ENCODE measurements around the gene GABRD.

The GABRD gene

DNA sequence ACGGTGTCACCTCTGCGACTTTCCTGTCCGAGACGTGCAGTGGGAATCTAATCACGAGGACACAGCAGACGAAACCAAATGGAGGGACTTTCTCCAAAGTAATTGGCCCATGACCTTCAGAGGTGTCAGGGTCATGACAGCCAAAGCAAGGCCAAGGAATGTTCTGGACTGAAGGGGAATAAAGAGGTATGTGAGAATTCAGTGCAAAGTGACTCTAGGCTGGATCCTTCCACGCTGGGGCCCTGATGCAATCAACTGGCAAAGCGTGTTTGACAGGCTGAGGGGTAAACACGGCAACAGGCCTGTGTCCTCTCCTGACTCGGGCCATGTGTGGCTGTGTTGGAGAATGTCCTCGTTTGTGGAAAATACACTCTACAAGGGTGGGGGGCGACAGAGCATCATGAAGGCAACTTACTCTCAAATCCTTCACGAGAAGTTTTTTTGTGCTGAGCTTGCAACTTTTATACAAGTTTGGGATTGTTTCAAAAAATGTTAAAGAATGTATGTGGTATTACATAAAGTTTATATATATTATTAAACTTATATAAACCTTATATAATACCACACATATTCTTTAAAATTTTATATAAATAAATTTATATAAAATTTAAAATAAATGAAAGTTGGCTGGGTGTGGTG lies 17.3 kb upstream of the GABRD start:
- H3K9me2 ChIP-seq (replicated peaks; ENCODE audit: control insufficient read depth, low read length), result no peaks in the 10 kb centered on the region
- H3K4me3 ChIP-seq (ENCODE audit: low read length), result no peak overlapping the region
- TF ChIP-seq, protein P1, sequence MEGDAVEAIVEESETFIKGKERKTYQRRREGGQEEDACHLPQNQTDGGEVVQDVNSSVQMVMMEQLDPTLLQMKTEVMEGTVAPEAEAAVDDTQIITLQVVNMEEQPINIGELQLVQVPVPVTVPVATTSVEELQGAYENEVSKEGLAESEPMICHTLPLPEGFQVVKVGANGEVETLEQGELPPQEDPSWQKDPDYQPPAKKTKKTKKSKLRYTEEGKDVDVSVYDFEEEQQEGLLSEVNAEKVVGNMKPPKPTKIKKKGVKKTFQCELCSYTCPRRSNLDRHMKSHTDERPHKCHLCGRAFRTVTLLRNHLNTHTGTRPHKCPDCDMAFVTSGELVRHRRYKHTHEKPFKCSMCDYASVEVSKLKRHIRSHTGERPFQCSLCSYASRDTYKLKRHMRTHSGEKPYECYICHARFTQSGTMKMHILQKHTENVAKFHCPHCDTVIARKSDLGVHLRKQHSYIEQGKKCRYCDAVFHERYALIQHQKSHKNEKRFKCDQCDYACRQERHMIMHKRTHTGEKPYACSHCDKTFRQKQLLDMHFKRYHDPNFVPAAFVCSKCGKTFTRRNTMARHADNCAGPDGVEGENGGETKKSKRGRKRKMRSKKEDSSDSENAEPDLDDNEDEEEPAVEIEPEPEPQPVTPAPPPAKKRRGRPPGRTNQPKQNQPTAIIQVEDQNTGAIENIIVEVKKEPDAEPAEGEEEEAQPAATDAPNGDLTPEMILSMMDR (IDR thresholded peaks at IDR 0.05; ENCODE audit: low read depth, low read length, poor library complexity, severe bottlenecking), result no peak
- no peak for TF ChIP-seq EZH2phosphoT487 (IDR thresholded peaks at IDR 0.05; ENCODE audit: borderline replicate concordance, low read length)
- H4K20me1 ChIP-seq (ENCODE audit: control insufficient read depth, insufficient read depth, low read depth, low read length), result no peaks in the 10 kb centered on the region
- no peaks in the 10 kb centered on the region for H3K79me2 ChIP-seq (ENCODE audit: control insufficient read depth, low read length)
- H3K27me3 ChIP-seq (ENCODE audit: control insufficient read depth, low read length), result no peaks in the 10 kb centered on the region
- no peaks in the 10 kb centered on the region for H3F3A ChIP-seq (ENCODE audit: control insufficient read depth, insufficient read depth)
- H3K4me1 ChIP-seq (ENCODE audit: control insufficient read depth, low read length), result no peaks in the 10 kb centered on the region
- no peak overlapping the region for H3K27ac ChIP-seq (ENCODE audit: low read depth, low read length)
- H3K36me3 ChIP-seq (ENCODE audit: control insufficient read depth, low read length), result no peaks in the 10 kb centered on the region
- H3K9me3 ChIP-seq (ENCODE audit: control insufficient read depth, insufficient read depth, low read length), result no peaks in the 10 kb centered on the region
- H3K4me2 ChIP-seq (ENCODE audit: low read length), result no peak overlapping the region

DNA sequence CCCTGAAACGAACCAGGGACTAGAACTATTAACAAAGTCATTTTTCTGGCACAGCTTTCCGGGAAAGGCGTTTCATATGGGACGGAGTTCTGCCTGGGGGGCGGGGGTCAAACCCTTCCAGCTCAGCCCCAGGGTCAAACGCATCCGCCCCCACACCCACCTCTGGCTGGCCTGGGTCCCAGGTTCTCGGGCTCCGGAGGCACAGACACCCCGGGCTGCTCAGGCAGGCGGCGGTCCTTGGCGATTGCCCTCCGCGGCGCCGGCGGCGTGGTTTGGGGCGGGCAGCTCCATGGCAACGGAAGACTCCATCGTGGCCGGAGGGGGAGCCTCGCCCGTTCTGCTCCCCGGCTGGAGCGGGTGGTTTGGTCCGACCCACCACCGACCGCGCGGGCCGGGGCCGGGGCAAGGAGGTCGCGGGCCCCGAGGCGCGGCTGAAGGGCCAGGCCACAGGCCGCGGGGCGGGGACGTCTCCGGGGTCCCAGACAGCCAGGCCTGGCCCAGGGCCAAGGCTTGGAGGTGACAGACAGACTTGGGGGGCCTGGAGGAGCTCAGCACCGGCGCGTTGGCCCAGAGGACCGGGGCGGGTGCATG lies 15.5 kb upstream of the GABRD start, which contains the start of gene CFAP74:
TSS of gene CFAP74 (minus strand) at position 246 of the 591 bp plus-strand sequence. CDS start 12,830 bp downstream, outside the sequence.
- Histone ChIP-seq H3K27ac (ENCODE audit: low read depth, low read length) (no peak within 1 kb of the TSS), H3K9me2 (replicated peaks; ENCODE audit: control insufficient read depth, low read length) (no peaks in the 10 kb centered on the region), H3K27me3 (ENCODE audit: control insufficient read depth, low read length) (no peaks in the 10 kb centered on the region), H3F3A (ENCODE audit: control insufficient read depth, insufficient read depth) (no peaks in the 10 kb centered on the region), H3K4me1 (ENCODE audit: control insufficient read depth, low read length) (no peaks in the 10 kb centered on the region), H4K20me1 (ENCODE audit: control insufficient read depth, insufficient read depth, low read depth, low read length) (no peaks in the 10 kb centered on the region), H3K9me3 (ENCODE audit: control insufficient read depth, insufficient read depth, low read length) (no peaks in the 10 kb centered on the region), H3K4me2 (ENCODE audit: low read length) (no peak within 1 kb of the TSS), H3K4me3 (ENCODE audit: low read length) (no peak within 1 kb of the TSS), H3K79me2 (ENCODE audit: control insufficient read depth, low read length) (no peaks in the 10 kb centered on the region), H3K36me3 (ENCODE audit: control insufficient read depth, low read length) (no peaks in the 10 kb centered on the region)
- TF ChIP-seq EZH2phosphoT487 (IDR thresholded peaks at IDR 0.05; ENCODE audit: borderline replicate concordance, low read length), result no peak
- TF ChIP-seq, protein P1 (IDR thresholded peaks at IDR 0.05; ENCODE audit: low read depth, low read length, poor library complexity, severe bottlenecking), result no peak

DNA sequence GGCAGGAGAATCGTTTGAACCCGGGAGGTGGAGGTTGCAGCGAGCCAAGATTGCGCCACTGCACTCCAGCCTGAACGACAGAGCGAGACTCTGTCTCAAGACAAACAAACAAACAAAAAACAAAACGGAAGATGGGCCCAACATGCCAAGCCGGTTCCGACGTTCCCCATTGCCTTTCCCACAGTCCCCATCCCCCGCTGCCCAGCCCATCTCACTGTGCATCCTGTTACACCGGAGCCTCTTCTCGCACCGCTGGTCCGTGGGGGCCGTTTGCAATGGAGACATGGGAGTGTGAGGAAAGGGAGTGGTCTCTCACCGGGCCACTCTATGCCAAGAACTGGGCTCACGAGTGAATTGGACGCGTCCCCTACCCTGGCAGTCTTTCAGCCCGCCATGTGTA lies 14.3 kb upstream of the GABRD start:
- no peaks in the 10 kb centered on the region for H3K27me3 ChIP-seq (ENCODE audit: control insufficient read depth, low read length)
- TF ChIP-seq, protein P1 (IDR thresholded peaks at IDR 0.05; ENCODE audit: low read depth, low read length, poor library complexity, severe bottlenecking), result no peak
- TF ChIP-seq EZH2phosphoT487 (IDR thresholded peaks at IDR 0.05; ENCODE audit: borderline replicate concordance, low read length), result no peak
- no peak overlapping the region for H3K27ac ChIP-seq (ENCODE audit: low read depth, low read length)
- no peaks in the 10 kb centered on the region for H3K9me3 ChIP-seq (ENCODE audit: control insufficient read depth, insufficient read depth, low read length)
- H3K79me2 ChIP-seq (ENCODE audit: control insufficient read depth, low read length), result no peaks in the 10 kb centered on the region
- H3K4me3 ChIP-seq (ENCODE audit: low read length), result no peak overlapping the region
- H3F3A ChIP-seq (ENCODE audit: control insufficient read depth, insufficient read depth), result no peaks in the 10 kb centered on the region
- H4K20me1 ChIP-seq (ENCODE audit: control insufficient read depth, insufficient read depth, low read depth, low read length), result no peaks in the 10 kb centered on the region
- no peaks in the 10 kb centered on the region for H3K36me3 ChIP-seq (ENCODE audit: control insufficient read depth, low read length)
- no peak overlapping the region for H3K4me2 ChIP-seq (ENCODE audit: low read length)
- no peaks in the 10 kb centered on the region for H3K4me1 ChIP-seq (ENCODE audit: control insufficient read depth, low read length)
- no peaks in the 10 kb centered on the region for H3K9me2 ChIP-seq (replicated peaks; ENCODE audit: control insufficient read depth, low read length)
